Activated CD4-positive, alpha-beta T cell treated with anti-CD3 and anti-CD28 coated beads, Interleukin-2, amount 50 U/mL, for 48 hours (primary cell): ENCODE measurements around the gene WHRN.

Source experiments
- DNase-seq, 2 experiments: peaks; one replicate each; pipeline ENCODE4 v3.0.0-alpha.2; 2020

Gene WHRN

DNA sequence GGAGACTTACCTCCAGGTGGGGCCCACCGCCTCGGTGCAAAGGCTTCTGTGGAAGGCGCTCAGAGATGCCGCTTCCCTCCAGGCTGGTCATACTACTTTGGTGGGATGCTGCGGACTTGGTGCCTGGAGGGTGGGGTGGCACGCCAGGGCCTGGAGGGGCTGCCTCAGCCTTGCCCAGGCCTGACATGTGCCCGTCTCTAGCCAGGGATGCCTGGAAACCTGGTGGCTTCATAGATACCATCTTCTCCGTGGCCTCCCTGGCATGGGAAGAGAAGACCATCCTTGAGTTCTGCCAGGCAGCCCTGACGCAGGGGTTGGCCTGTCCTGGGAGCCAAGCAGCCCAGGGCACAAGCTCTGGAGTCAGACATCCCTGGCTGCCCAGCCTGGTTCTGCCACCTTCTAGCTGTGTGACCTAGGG, 147.4 kb downstream of the WHRN start:
- DNase-seq, result no peak

DNA sequence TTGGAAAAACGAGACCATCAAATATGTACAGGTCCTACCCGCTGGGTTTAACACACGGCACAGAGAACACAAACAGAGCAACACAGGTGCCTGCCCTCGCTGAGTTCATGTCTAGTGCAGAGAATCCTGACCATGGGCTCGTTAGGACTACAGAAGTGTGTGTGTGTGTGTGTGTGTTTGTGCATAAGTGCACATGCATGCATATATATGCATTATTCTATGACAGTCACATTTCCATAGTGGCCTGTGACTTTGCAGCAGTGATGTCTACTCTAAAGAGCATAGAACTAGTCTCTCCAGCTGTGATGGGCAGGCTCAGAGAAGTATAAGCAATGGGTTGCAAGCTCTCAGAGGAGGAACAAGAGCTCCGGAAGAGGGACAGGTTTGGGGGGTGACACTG, 147.9 kb downstream of the WHRN start:
- no peak for DNase-seq

DNA sequence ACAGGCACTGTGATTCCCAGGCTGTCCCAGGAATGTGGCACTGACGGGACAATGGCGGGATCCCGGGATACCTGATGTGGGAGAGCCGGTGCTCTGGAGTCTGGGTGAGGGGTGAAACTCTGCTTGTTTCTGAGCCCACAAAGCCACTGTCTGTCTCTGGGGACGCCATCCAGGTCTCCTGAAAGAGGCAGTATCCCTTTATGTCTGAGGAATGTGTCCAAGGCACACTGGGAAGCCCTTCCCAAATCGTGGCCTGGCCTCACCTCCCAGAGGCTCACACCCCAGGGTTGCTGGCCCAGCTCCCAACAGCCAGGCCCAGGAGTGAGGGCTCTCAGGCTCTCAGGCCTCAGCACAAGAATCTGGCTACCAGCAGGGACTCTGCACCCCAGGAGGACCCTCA, 148.5 kb downstream of the WHRN start:
- DNase-seq, result no peak

DNA sequence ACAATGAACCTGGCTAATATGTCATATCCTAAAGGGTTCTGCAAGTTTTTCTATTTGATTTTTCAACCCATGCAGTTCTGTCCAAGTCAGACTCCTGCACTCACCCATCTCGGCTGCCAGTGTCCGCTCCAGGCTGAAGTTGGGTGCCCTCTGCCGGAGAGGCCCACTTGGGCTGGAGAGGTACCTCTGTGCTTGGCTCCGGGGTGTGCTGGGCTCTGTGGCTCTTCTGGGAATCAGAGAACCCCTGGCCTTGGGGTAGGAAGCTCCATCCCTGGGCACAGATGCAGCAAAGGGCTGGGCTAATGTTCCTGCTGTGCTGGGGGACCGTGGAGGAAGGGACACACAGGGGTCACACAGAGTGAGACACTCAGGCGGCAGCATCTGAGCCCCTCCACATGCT, 149.5 kb downstream of the WHRN start:
- no peak for DNase-seq
